Fibroblast of pulmonary artery (primary cell): ENCODE data around the gene S100A4.
A peak's percentile ranks its signal among the peaks of the same experiment; 100 is the strongest.

ENCODE experiments used
- DNase-seq: peaks from one replicate; pipeline ENCODE4 v3.0.0-alpha.2; 2010; ENCODE audit warnings: low read depth
- H3K4me3 ChIP-seq: replicated peaks from 2 replicates; pipeline ENCODE4 v1.5.1; 2011; ENCODE audit warnings: low read depth, mild to moderate bottlenecking, control low read depth, low read length, moderate library complexity
- CTCF ChIP-seq: IDR thresholded peaks from 2 replicates; pipeline ENCODE4 v1.5.1; 2011; ENCODE audit warnings: mild to moderate bottlenecking, control low read depth, low read length, inconsistent platforms; ENCODE audit errors: missing control alignments

The S100A4 gene

GRCh38 chr1:153540394-153541361 is 4.9 kb downstream of the S100A4 start, which contains the start of gene S100A5:
Gene S100A5 (minus strand): TSS chr1:153540934. CDS start chr1:153540191, 743 bp downstream.
- no peak within 1 kb of the TSS for H3K4me3 ChIP-seq
- no peak for TF ChIP-seq CTCF
- no peak for DNase-seq

- H3K4me3 ChIP-seq = no peak overlapping the region
- DNase-seq = no peak
- no peak for TF ChIP-seq CTCF
These were observed 6.1 kb downstream of the S100A4 start for GRCh38 chr1:153539395-153540093.

- no peak for TF ChIP-seq CTCF
- H3K4me3 ChIP-seq = no peak overlapping the region
- DNase-seq = no peak
These were observed 7.2 kb downstream of the S100A4 start for GRCh38 chr1:153538315-153538821.

- TF ChIP-seq CTCF = no peak
- DNase-seq = no peak
- H3K4me3 ChIP-seq = no peak overlapping the region
These were observed 8.3 kb downstream of the S100A4 start for GRCh38 chr1:153537376-153537730.

GRCh38 chr1:153536671-153537375 is 8.8 kb downstream of the S100A4 start:
- peak overlapping the region; percentile 67 for H3K4me3 ChIP-seq
- no peak for DNase-seq
- TF ChIP-seq CTCF = no peak

- H3K4me3 ChIP-seq = peak overlapping the region; percentile 67
- peak; percentile 84 for DNase-seq
- TF ChIP-seq CTCF = no peak
These were observed 9.5 kb downstream of the S100A4 start for GRCh38 chr1:153536012-153536670.
